HEK293 (cell line): Measurements from ENCODE around the gene MRFAP1.

Experiments used
- TF ChIP-seq, protein P1 (sequence below): fragments of 450-650 bp; formaldehyde crosslinking; IDR thresholded peaks from 2 replicates; pipeline ENCODE4 v1.5.1; 2016; ENCODE audit warnings: missing biosample characterization, missing genetic modification characterization
- TF ChIP-seq, protein P2 (sequence below): fragments of 450-650 bp; formaldehyde crosslinking; IDR thresholded peaks from 2 replicates; pipeline ENCODE4 v1.5.1; 2016; ENCODE audit warnings: missing biosample characterization, missing genetic modification characterization

GRCh38 chr4:6602289-6602688, 38.2 kb upstream of the MRFAP1 start:
- TF ChIP-seq, protein P1, sequence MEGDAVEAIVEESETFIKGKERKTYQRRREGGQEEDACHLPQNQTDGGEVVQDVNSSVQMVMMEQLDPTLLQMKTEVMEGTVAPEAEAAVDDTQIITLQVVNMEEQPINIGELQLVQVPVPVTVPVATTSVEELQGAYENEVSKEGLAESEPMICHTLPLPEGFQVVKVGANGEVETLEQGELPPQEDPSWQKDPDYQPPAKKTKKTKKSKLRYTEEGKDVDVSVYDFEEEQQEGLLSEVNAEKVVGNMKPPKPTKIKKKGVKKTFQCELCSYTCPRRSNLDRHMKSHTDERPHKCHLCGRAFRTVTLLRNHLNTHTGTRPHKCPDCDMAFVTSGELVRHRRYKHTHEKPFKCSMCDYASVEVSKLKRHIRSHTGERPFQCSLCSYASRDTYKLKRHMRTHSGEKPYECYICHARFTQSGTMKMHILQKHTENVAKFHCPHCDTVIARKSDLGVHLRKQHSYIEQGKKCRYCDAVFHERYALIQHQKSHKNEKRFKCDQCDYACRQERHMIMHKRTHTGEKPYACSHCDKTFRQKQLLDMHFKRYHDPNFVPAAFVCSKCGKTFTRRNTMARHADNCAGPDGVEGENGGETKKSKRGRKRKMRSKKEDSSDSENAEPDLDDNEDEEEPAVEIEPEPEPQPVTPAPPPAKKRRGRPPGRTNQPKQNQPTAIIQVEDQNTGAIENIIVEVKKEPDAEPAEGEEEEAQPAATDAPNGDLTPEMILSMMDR (tag by site-specific recombination) = no peak
- TF ChIP-seq, protein P2, sequence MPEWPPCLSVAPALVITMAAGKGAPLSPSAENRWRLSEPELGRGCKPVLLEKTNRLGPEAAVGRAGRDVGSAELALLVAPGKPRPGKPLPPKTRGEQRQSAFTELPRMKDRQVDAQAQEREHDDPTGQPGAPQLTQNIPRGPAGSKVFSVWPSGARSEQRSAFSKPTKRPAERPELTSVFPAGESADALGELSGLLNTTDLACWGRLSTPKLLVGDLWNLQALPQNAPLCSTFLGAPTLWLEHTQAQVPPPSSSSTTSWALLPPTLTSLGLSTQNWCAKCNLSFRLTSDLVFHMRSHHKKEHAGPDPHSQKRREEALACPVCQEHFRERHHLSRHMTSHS (tag by site-specific recombination) = no peak
